CD4-positive, alpha-beta T cell treated with Interleukin-6 for 4 hours (primary cell): ENCODE data around the gene KCNS1.
"Not testable (repeated sequence)": the region's sequence is repeated elsewhere in the genome, so short reads cannot be mapped to it uniquely, and the experiment has no call there.

Experiments used
- DNase-seq: peaks from one replicate; pipeline ENCODE4 v3.0.0-alpha.2; 2020; ENCODE audit warnings: mixed read lengths

The KCNS1 gene

GRCh38 chr20:45072066-45072465, 28.9 kb downstream of the KCNS1 start:
- DNase-seq, result no peak

- no peak for DNase-seq
These were observed 29.8 kb downstream of the KCNS1 start for GRCh38 chr20:45070932-45071632.

- DNase-seq, result no peak
These were observed 31.7 kb downstream of the KCNS1 start for GRCh38 chr20:45069261-45069660.

- no peak for DNase-seq
These were observed 33.4 kb downstream of the KCNS1 start for GRCh38 chr20:45067558-45067957.

- no peak for DNase-seq
These were observed 33.8 kb downstream of the KCNS1 start for GRCh38 chr20:45067087-45067486.

GRCh38 chr20:45066372-45066771, 34.6 kb downstream of the KCNS1 start:
- no peak for DNase-seq

- no peak for DNase-seq
These were observed 36.1 kb downstream of the KCNS1 start for GRCh38 chr20:45064812-45065211.

GRCh38 chr20:45063107-45063506, 37.8 kb downstream of the KCNS1 start:
- not testable (repeated sequence) for DNase-seq

GRCh38 chr20:45061244-45061643, 39.7 kb downstream of the KCNS1 start:
- DNase-seq, result no peak

GRCh38 chr20:45060294-45060693, 40.6 kb downstream of the KCNS1 start:
- no peak for DNase-seq

- DNase-seq, result no peak
These were observed 41.8 kb downstream of the KCNS1 start for GRCh38 chr20:45059022-45059728.

- DNase-seq, result no peak
These were observed 42.6 kb downstream of the KCNS1 start for GRCh38 chr20:45058168-45058850.

- DNase-seq, result no peak
These were observed 44.3 kb downstream of the KCNS1 start for GRCh38 chr20:45056473-45057173.

GRCh38 chr20:45055056-45055455, 45.9 kb downstream of the KCNS1 start:
- DNase-seq, result no peak

GRCh38 chr20:45053430-45054351, 47.2 kb downstream of the KCNS1 start:
- DNase-seq, result no peak

GRCh38 chr20:45052698-45053429, 48.1 kb downstream of the KCNS1 start:
- DNase-seq, result peak; percentile 31

GRCh38 chr20:45051204-45052060, 49.5 kb downstream of the KCNS1 start:
- DNase-seq, result peak; percentile 6

GRCh38 chr20:45049904-45050471, 50.9 kb downstream of the KCNS1 start:
- DNase-seq, result peak; percentile 17

- DNase-seq, result no peak
These were observed 51.5 kb downstream of the KCNS1 start for GRCh38 chr20:45049438-45049837.

- no peak for DNase-seq
These were observed 53.3 kb downstream of the KCNS1 start for GRCh38 chr20:45047581-45048119.
